Body of pancreas (tissue), 4 donors: ENCODE data around the gene RPTOR. TPM values are rescaled to one million over a fixed set of nuclear protein-coding genes. Genes with fewer than 3 reads are reported as not detected.

Experiments
- ATAC-seq: fragments of 150-250 bp; one replicate; pipeline ENCODE4 v1.9.1; 2016
- DNase-seq, 4 donors: peaks; one replicate each; pipeline ENCODE4 v3.0.0-alpha.2; 2019
- H3K27ac ChIP-seq, 4 donors: fragments of 200-600 bp; sonication (generic); 1 replicate in 3 of 4; 2 replicates in 1 of 4; pipeline versions ENCODE4 v1.5.1 to v1.6.1; 2016 to 2019; ENCODE audit warnings: mild to moderate bottlenecking in 1 of 4, mixed read lengths in 1 of 4, moderate library complexity in 1 of 4
- H3K27me3 ChIP-seq, 2 donors: fragments of 200-600 bp; sonication (generic); one replicate each; pipeline ENCODE4 v1.6.0; 2016; ENCODE audit warnings: mild to moderate bottlenecking in 1 of 2
- H3K36me3 ChIP-seq, 2 donors: fragments of 200-600 bp; sonication (generic); replicated peaks in 1 of 2; 2 replicates each; pipeline ENCODE4 v1.5.1; 2016; ENCODE audit warnings: low read depth in 2 of 2; ENCODE audit not compliant: insufficient read depth in 1 of 2
- H3K4me1 ChIP-seq: fragments of 200-600 bp; sonication (generic); one replicate; pipeline ENCODE4 v1.6.0; 2016
- H3K4me3 ChIP-seq, 2 donors: fragments of 200-600 bp; sonication (generic); 1 replicate in 1 of 2; 2 replicates in 1 of 2; pipeline ENCODE4 v1.5.1; 2016 to 2019
- H3K9me3 ChIP-seq, 3 donors: fragments of 200-600 bp; sonication (generic); 1 replicate in 2 of 3; 2 replicates in 1 of 3; pipeline ENCODE4 v1.5.1; 2016
- CTCF ChIP-seq, 7 experiments: fragments of 450-650 bp in 4 of 7; fragments of 200-600 bp in 3 of 7; sonication (generic) in 3 of 7; IDR thresholded peaks; one replicate each; pipeline ENCODE4 v1.5.1; 2016 to 2019; ENCODE audit warnings: antibody characterized with exemption in 7 of 7
- POLR2A ChIP-seq, 3 donors: fragments of 450-650 bp; IDR thresholded peaks; one replicate each; pipeline ENCODE4 v1.6.1; 2016; ENCODE audit warnings: antibody characterized with exemption in 3 of 3, mild to moderate bottlenecking in 2 of 3
- WGBS, 2 donors: methylation state at CpG; one replicate each; pipeline ENCODE4 v1.1.5; 2017; 5-methylcytosine and 5-hydroxymethylcytosine counted together
- intact Hi-C: fragments of 100-400 bp; cut with DNase I; formaldehyde crosslinking; loops from one replicate; pipeline ENCODE4 v1.15.1; 2023
- total RNA-seq, 2 donors: library from RNA; depleted of rRNA; stranded (reverse); fragments of >200 nt; gene quantifications; one replicate each; pipeline ENCODE4 v1.1.0, GENCODE V29; 2016

RPTOR gene
- total RNA-seq, 2 donors from 2014 or later: 22.3 to 34.3 TPM

GRCh38 chr17:80970044-80970761 lies 425.6 kb downstream of the RPTOR start:
- H3K4me1 ChIP-seq: peaks cover 16% of the 10 kb centered on the region
- intact Hi-C loops: no loop called here
- H3K9me3 ChIP-seq: no peaks in the 10 kb centered on the region
- peaks cover 0 to 17% of the 10 kb centered on the region in 2 donors for H3K27me3 ChIP-seq
- WGBS, 2 donors: 32 to 40% methylated on average over 6 to 20 of the region's 20 CpGs
- DNase-seq (peak in 2 of 4 donors; percentile 31 to 39), ATAC-seq (peak; percentile 27)
- H3K4me3 ChIP-seq: no peak overlapping the region
- no peak overlapping the region for H3K27ac ChIP-seq
- no peaks in the 10 kb centered on the region for H3K36me3 ChIP-seq
- no peak for TF ChIP-seq POLR2A (IDR thresholded peaks at IDR 0.05)
- TF ChIP-seq CTCF (IDR thresholded peaks at IDR 0.05): peak in 6 of 7 experiments; percentile 6 to 28 (median 22)

GRCh38 chr17:80970762-80971703 lies 426.4 kb downstream of the RPTOR start:
- intact Hi-C loops: no loop called here
- ATAC-seq: no peak

GRCh38 chr17:80971704-80972304 lies 427.2 kb downstream of the RPTOR start:
- peaks cover 0 to 17% of the 10 kb centered on the region in 2 donors for H3K27me3 ChIP-seq
- ATAC-seq: no peak
- intact Hi-C loops: no loop called here
- TF ChIP-seq POLR2A (IDR thresholded peaks at IDR 0.05): no peak
- no peak for TF ChIP-seq CTCF (IDR thresholded peaks at IDR 0.05)
- H3K4me3 ChIP-seq: no peak overlapping the region
- no peaks in the 10 kb centered on the region for H3K36me3 ChIP-seq
- 70 to 75% methylated on average over 4 to 10 of the region's 13 CpGs for WGBS, 2 donors
- DNase-seq: no peak
- H3K9me3 ChIP-seq: no peaks in the 10 kb centered on the region
- peaks cover 16% of the 10 kb centered on the region for H3K4me1 ChIP-seq
- no peak overlapping the region for H3K27ac ChIP-seq

More at GRCh38 chr17:80970762-80971703, 426.4 kb downstream of the RPTOR start:
- peaks cover 16% of the 10 kb centered on the region for H3K4me1 ChIP-seq
- no peak overlapping the region for H3K4me3 ChIP-seq
- H3K27me3 ChIP-seq: peaks cover 0 to 17% of the 10 kb centered on the region in 2 donors
- DNase-seq: no peak
- WGBS, 2 donors: 34 to 35% methylated on average over 9 to 24 of the region's 26 CpGs
- no peak overlapping the region for H3K27ac ChIP-seq
- no peaks in the 10 kb centered on the region for H3K36me3 ChIP-seq
- no peaks in the 10 kb centered on the region for H3K9me3 ChIP-seq
- TF ChIP-seq POLR2A (IDR thresholded peaks at IDR 0.05): no peak
- TF ChIP-seq CTCF (IDR thresholded peaks at IDR 0.05): no peak

- Histone ChIP-seq H3K27me3 (peaks cover 0 to 13% of the 10 kb centered on the region in 2 donors), H3K9me3 (no peaks in the 10 kb centered on the region), H3K27ac (no peak overlapping the region), H3K36me3 (no peaks in the 10 kb centered on the region), H3K4me1 (peaks cover 7% of the 10 kb centered on the region), H3K4me3 (no peak overlapping the region)
- ATAC-seq (no peak), DNase-seq (no peak)
- intact Hi-C loops: no loop called here
- no peak for TF ChIP-seq CTCF (IDR thresholded peaks at IDR 0.05)
- no peak for TF ChIP-seq POLR2A (IDR thresholded peaks at IDR 0.05)
- 83 to 84% methylated on average over 3 of the region's 3 CpGs for WGBS, 2 donors
These were observed 432.1 kb downstream of the RPTOR start for GRCh38 chr17:80976701-80977100.
